ENCODE data around the gene ATXN8OS. TPM values are rescaled to one million over a fixed set of nuclear protein-coding genes. Genes with fewer than 3 reads are reported as not detected.
"Not testable (repeated sequence)": the region's sequence is repeated elsewhere in the genome, so short reads cannot be mapped to it uniquely, and the experiment has no call there.

ATXN8OS gene
- polyA plus RNA-seq, 2 of the 4 experiments (the other 2 are of a cell fraction) = not detected

DNA sequence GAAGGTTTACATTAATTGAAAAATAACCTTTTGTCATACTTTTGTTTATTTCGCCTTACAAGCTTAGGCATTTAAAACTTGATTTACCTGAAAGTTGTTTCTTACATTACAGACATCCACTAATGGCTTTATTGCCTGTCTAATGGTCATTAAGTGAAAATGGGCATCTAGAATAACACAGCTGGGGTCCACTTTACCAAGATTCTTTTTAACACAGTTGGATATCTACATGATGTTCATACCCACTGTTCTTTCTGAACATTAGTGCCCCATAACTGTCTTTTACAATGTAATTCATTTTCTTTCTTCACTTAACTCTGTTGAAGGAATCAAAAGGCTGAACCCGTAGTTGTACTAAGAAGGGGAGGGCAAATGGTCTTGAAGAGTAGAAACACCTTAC is 20.5 kb downstream of the ATXN8OS start:
- ChIA-PET CTCF (interaction anchor here (0.6 kb wide), 1 partner anchor 123 kb away, joined by 3 read pairs; no protein-coding TSS in a partner anchor), POLR2A (no interaction called here)
- WGBS (ENCODE audit: missing lambda C conversion rate) = 2% methylated on average over 2 of the region's 2 CpGs
- TF ChIP-seq MAFK (IDR thresholded peaks at IDR 0.05; ENCODE audit: partially characterized antibody) (no peak), CHD4 (IDR thresholded peaks at IDR 0.05; ENCODE audit: borderline replicate concordance) (no peak), ZSCAN20 (CRISPR knock-in tag; IDR thresholded peaks at IDR 0.05) (no peak), PHF8 (IDR thresholded peaks at IDR 0.05; ENCODE audit: borderline replicate concordance, low read depth) (no peak), HEYL (CRISPR knock-in tag; IDR thresholded peaks at IDR 0.05) (no peak)
- TF ChIP-seq, protein P1, sequence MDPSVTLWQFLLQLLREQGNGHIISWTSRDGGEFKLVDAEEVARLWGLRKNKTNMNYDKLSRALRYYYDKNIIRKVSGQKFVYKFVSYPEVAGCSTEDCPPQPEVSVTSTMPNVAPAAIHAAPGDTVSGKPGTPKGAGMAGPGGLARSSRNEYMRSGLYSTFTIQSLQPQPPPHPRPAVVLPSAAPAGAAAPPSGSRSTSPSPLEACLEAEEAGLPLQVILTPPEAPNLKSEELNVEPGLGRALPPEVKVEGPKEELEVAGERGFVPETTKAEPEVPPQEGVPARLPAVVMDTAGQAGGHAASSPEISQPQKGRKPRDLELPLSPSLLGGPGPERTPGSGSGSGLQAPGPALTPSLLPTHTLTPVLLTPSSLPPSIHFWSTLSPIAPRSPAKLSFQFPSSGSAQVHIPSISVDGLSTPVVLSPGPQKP (IDR thresholded peaks at IDR 0.05; ENCODE audit: low read depth, low read length) = no peak
- H3K4me3 ChIP-seq = no peak overlapping the region
- no peaks in the 10 kb centered on the region for H3K4me1 ChIP-seq
- no peak for FAIRE-seq
- H3K27ac ChIP-seq = no peak overlapping the region
- no peak for DNase-seq (ENCODE audit: low read depth in 1 of 2, low spot score in 1 of 2)
- no peak overlapping the region for H3K4me2 ChIP-seq
- ATAC-seq = no peak
- H3K9me3 ChIP-seq = no peaks in the 10 kb centered on the region

DNA sequence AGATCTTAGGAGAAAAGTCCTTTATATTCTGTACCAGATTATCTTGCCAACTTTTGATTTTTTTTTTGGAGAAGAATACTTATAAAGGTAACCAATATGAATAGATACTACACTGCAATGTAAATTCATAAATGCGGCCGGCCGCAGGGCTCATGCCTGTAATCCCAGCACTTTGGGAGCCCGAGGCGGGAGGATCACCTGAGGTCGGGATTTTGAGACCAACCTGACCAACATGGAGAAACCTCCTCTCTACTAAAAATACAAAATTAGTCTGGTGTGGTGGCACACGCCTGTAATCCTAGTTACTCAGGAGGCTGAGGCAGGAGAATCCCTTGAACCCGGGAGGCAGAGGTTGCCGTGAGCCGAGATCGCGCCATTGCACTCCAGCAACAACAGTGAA is 35.0 kb downstream of the ATXN8OS start:
- H3K4me3 ChIP-seq; H3K27ac ChIP-seq; H3K4me1 ChIP-seq; FAIRE-seq; H3K9me3 ChIP-seq; DNase-seq (ENCODE audit: low read depth in 1 of 2, low spot score in 1 of 2); CTCF ChIA-PET; POLR2A ChIA-PET; ATAC-seq; H3K4me2 ChIP-seq: not testable (repeated sequence)
- WGBS (ENCODE audit: missing lambda C conversion rate) = 51% methylated on average over 12 of the region's 12 CpGs

DNA sequence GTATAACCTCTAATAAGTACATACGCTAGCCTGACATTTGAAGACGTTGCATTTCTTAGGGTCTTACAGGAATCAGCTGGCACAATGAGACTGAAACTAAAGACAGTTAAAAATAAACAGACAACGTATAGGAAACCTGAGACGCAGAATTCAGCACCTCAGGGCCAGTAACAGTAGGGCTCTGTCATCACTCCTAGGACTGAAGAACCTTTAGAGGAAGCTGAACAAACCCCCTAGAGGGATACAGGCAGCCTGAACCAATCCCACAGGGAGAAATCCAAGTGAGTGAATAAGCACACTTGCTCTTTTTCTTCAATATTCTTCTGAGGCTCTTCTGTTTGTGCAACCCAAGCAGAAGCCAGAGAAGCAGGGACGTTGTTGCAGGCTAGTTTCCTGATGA is 54.5 kb downstream of the ATXN8OS start:
- ChIA-PET CTCF (no interaction called here), POLR2A (no interaction called here)
- Histone ChIP-seq H3K4me3 (no peak overlapping the region), H3K4me1 (no peaks in the 10 kb centered on the region), H3K4me2 (no peak overlapping the region), H3K27ac (no peak overlapping the region), H3K9me3 (no peaks in the 10 kb centered on the region)
- DNase-seq (ENCODE audit: low read depth in 1 of 2, low spot score in 1 of 2) (no peak), FAIRE-seq (no peak), ATAC-seq (no peak)
- WGBS (ENCODE audit: missing lambda C conversion rate) = 43% methylated on average over 5 of the region's 5 CpGs
- TF ChIP-seq EHMT2 (IDR thresholded peaks at IDR 0.05; ENCODE audit: low read depth) = no peak
- TF ChIP-seq SREBF2 (IDR thresholded peaks at IDR 0.05) = no peak
- TF ChIP-seq ESRRA (IDR thresholded peaks at IDR 0.05; ENCODE audit: borderline replicate concordance, low read length) = no peak
- no peak for TF ChIP-seq HEYL (CRISPR knock-in tag; IDR thresholded peaks at IDR 0.05)
- no peak for TF ChIP-seq KDM1A (IDR thresholded peaks at IDR 0.05; ENCODE audit: low read depth)
- TF ChIP-seq HDAC2 (IDR thresholded peaks at IDR 0.05) = no peak
- no peak for TF ChIP-seq ZC3H11A (IDR thresholded peaks at IDR 0.05)
- TF ChIP-seq NPAS2 (CRISPR knock-in tag; IDR thresholded peaks at IDR 0.05; ENCODE audit: borderline replicate concordance) = no peak
- TF ChIP-seq FOXS1 (CRISPR knock-in tag; IDR thresholded peaks at IDR 0.05) = no peak

DNA sequence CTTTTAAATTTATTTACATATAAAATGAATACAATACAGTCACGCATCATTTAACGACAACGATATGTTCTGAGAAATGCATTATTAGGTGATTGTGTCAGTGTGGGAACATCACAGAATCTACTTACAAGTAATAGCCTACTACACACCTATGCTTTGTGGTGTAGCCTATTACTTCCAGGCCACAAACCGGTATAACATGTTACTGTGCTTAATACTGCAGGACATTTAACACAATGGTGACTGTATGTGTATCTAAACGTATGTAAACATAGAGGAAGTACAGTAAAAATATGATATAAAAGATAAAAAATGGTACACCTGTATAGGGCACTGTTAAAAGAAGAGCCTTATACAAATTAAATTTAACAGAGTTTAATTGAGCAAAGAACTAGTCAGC is 63.1 kb downstream of the ATXN8OS start:
- no peaks in the 10 kb centered on the region for H3K4me1 ChIP-seq
- H3K4me2 ChIP-seq = no peak overlapping the region
- FAIRE-seq (no peak), DNase-seq (ENCODE audit: low read depth in 1 of 2, low spot score in 1 of 2) (no peak), ATAC-seq (no peak)
- WGBS (ENCODE audit: missing lambda C conversion rate) = 62% methylated on average over 5 of the region's 5 CpGs
- H3K27ac ChIP-seq = no peak overlapping the region
- TF ChIP-seq, protein P2, sequence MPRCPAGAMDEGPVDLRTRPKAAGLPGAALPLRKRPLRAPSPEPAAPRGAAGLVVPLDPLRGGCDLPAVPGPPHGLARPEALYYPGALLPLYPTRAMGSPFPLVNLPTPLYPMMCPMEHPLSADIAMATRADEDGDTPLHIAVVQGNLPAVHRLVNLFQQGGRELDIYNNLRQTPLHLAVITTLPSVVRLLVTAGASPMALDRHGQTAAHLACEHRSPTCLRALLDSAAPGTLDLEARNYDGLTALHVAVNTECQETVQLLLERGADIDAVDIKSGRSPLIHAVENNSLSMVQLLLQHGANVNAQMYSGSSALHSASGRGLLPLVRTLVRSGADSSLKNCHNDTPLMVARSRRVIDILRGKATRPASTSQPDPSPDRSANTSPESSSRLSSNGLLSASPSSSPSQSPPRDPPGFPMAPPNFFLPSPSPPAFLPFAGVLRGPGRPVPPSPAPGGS (IDR thresholded peaks at IDR 0.05) = no peak
- TF ChIP-seq EHF (CRISPR knock-in tag; IDR thresholded peaks at IDR 0.05) (no peak), CBX2 (IDR thresholded peaks at IDR 0.05; ENCODE audit: borderline replicate concordance, low read depth) (no peak), EHMT2 (IDR thresholded peaks at IDR 0.05; ENCODE audit: low read depth) (no peak), ZFP36 (IDR thresholded peaks at IDR 0.05; ENCODE audit: borderline replicate concordance, partially characterized antibody) (no peak), JUNB (IDR thresholded peaks at IDR 0.05) (no peak), ZC3H11A (IDR thresholded peaks at IDR 0.05) (no peak), MAZ (IDR thresholded peaks at IDR 0.05; ENCODE audit: borderline replicate concordance, low read depth, low read length) (no peak), HEYL (CRISPR knock-in tag; IDR thresholded peaks at IDR 0.05) (no peak)
- TF ChIP-seq, protein P3, sequence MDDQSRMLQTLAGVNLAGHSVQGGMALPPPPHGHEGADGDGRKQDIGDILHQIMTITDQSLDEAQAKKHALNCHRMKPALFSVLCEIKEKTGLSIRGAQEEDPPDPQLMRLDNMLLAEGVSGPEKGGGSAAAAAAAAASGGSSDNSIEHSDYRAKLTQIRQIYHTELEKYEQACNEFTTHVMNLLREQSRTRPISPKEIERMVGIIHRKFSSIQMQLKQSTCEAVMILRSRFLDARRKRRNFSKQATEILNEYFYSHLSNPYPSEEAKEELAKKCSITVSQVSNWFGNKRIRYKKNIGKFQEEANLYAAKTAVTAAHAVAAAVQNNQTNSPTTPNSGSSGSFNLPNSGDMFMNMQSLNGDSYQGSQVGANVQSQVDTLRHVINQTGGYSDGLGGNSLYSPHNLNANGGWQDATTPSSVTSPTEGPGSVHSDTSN (IDR thresholded peaks at IDR 0.05) = no peak
- H3K9me3 ChIP-seq = no peaks in the 10 kb centered on the region
- ChIA-PET CTCF (no interaction called here), POLR2A (no interaction called here)
- no peak overlapping the region for H3K4me3 ChIP-seq

Measured in A549 (cell line).